ENCODE measurements around the gene MUC16.

- TF ChIP-seq CTCF (IDR thresholded peaks at IDR 0.05) (no peak), POLR2A (IDR thresholded peaks at IDR 0.05) (no peak)
These were observed at the start of gene MUC16 for GRCh38 chr19:9009935-9010651.
